Ramos (cell line): Measurements from ENCODE around the gene TMEM120B.

Experiments
- in situ Hi-C: fragments of 300-500 bp; cut with MboI; formaldehyde crosslinking; loops from one replicate; pipeline ENCODE4 v1.14.3; 2022; ENCODE audit warnings: low sequenced_read_pairs; ENCODE audit not compliant: unreplicated experiment

TMEM120B gene

GRCh38 chr12:121770388-121770787, 57.8 kb downstream of the TMEM120B start:
- in situ Hi-C loops = no loop called here

GRCh38 chr12:121770813-121771625, 58.5 kb downstream of the TMEM120B start:
- in situ Hi-C loops = no loop called here

GRCh38 chr12:121773011-121773777, 60.6 kb downstream of the TMEM120B start:
- in situ Hi-C loops = no loop called here

- in situ Hi-C loops = no loop called here
Measured at GRCh38 chr12:121774968-121775474, 62.5 kb downstream of the TMEM120B start.

GRCh38 chr12:121775501-121775900, 62.9 kb downstream of the TMEM120B start:
- in situ Hi-C loops = no loop called here

GRCh38 chr12:121776190-121777098, 63.9 kb downstream of the TMEM120B start:
- in situ Hi-C loops = no loop called here

- in situ Hi-C loops = no loop called here
Measured at GRCh38 chr12:121778567-121779421, 66.2 kb downstream of the TMEM120B start.

- in situ Hi-C loops = no loop called here
Measured at GRCh38 chr12:121779422-121779895, 66.9 kb downstream of the TMEM120B start.

- in situ Hi-C loops = no loop called here
Measured at GRCh38 chr12:121780429-121780828, 67.9 kb downstream of the TMEM120B start.

GRCh38 chr12:121781484-121781997, 69.0 kb downstream of the TMEM120B start:
- in situ Hi-C loops = no loop called here

GRCh38 chr12:121781998-121782979, 69.7 kb downstream of the TMEM120B start:
- in situ Hi-C loops = no loop called here

GRCh38 chr12:121783766-121784165, 71.2 kb downstream of the TMEM120B start:
- in situ Hi-C loops = no loop called here

- in situ Hi-C loops = no loop called here
Measured at GRCh38 chr12:121784460-121784859, 71.9 kb downstream of the TMEM120B start.

- in situ Hi-C loops = no loop called here
Measured at GRCh38 chr12:121786440-121786825, 73.9 kb downstream of the TMEM120B start.

GRCh38 chr12:121787063-121788025, 74.8 kb downstream of the TMEM120B start:
- in situ Hi-C loops = no loop called here

- in situ Hi-C loops = no loop called here
Measured at GRCh38 chr12:121788176-121788818, 75.7 kb downstream of the TMEM120B start.
